ENCODE data around the gene S100A7A.
"Not testable (repeated sequence)": the region's sequence is repeated elsewhere in the genome, so short reads cannot be mapped to it uniquely, and the experiment has no call there.

The S100A7A gene

DNA sequence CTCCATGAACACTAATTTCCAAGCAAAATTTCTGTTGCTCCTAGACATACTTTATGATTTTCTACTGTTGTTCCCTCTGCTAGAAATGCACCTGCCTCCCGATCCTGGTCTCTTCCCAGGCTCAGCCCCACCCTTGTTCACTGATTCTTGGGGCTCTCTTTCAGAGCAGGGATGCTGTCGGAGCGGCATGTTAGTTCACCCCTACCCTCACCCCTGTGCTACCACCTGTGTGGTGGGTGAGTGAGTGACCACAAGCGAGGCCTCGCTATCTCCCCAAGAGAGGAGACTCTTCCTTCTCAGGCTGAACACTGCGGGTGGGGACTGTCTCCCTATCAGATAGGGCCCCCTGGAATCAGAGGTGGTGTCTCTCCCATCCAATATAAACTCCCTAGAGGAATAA, 20.5 kb upstream of the S100A7A start:
- DNase-seq: no peak

DNA sequence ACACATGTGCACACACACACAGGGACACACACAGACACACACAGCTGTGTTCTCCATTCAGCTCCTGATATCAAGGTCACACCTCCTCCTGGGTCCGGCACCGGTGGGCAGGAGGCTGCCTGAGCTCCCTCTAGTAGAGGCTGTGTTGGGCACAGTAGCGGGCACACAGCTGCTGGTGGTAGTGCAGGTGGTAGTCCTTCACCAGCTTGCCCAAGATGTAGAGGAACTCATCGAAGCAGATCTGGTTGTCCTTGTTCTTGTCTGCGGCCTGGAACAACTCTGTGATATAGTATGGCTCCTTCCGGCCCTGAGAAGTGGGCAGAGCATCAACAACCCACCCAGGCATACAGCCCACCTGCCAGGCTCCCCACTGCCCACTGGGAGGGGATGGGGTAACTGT, 19.9 kb upstream of the S100A7A start:
- DNase-seq: no peak

DNA sequence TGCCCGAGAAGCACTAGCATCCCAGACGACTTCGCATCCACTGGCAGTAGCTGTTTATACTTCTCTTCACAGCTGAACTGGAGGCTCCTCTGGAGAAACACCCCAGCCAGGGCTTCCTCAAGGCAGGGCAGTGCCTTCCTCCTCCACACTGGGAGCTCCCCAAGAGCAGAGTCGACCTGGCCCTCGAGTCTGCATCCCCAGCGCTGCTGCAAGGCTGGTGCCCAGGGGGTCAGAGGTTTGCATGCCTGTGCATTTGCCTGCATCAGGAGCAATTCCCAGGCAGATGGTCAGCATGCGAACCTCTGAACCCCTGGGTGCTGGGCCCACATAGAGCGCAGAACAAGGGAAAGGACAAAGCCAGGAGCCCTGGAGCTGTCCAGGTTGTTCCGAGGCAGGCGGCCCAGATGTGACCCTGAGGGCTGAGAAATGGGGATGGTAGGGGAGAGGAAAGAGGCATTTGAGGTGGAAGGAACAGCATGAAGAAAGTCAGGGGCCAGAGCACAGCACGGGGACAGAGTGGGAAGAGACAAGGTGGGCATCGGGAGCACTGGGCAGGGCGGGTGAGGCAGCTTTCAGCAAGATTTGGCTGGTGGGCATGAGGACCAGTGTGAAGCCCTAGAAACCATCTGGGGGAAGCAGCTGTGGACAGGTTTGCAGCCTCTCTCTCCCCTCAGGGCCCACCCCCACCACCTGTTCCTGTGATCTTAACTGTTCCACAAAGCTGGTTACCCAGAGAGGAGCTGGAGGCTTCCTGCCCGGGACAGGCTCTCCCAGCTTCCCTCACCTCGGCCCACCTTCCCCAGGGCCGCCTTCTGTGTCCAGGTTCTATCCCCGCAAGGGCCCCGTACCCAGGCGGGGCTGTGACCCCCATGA, 19.0 kb upstream of the S100A7A start:
- DNase-seq: no peak

DNA sequence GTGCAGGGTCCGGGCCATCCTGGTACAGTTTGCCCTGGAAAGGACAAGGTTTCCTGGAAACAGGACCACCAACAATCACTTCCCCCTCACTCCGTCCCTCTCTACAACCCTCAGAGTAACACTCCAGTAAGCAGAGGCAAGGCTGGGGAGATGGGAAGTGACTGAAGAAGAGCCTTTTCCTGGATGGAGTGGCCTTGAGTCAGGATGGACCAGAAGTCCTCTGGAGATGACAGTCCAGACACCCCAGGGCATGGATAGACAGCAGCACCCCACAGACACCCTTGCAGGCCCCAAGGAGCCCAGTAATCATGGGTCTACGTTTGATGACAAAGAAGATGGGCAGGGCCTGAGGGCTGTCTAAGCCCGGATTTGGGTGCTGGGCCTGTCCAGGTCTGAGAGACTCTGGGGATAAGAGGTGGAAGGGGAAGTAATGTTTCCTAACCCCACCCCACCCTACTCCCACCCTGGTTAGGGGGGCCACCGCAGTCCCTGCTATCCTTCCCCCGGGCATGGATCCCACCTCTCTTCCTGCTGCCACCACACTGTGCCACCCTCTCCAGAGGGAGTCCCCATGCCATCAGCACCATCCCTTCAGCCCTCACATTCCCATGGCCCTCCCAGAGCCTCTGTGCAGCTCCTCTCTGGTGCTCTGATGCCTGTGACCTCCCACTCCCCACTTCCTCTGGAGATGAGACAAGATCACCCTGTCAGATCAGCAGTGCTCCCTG, 18.2 kb upstream of the S100A7A start:
- DNase-seq: no peak

DNA sequence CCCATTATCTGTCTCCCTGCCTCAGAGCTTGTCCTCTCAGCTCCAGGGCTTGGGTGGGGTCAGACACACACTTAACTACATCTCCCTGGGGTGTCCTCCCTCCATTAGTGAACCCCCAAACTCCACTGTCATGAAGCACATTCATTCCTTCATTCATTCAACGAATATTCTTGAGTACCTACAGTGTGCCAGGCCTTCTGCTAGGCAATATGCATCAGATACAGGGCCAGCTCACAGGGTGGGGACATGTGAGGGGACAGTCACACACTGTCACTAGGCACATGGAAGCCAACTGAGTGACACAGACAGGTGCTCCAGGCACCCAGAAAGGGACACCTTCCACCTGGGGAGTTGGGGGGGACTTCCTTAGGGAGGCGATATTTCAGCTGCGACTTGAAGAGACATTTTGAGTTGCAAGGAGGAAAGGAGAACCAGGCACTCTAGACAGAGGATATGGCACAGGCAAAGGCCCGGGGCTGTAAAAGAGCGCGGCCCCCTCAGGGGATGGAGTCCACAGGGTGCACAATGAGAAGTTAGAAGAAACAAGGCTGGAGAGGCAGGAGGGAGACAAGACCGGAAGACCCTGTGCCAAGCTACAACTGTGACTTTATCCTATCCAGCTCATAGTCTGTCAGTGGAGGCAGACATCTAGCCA, 16.8 kb upstream of the S100A7A start:
- no peak for DNase-seq

DNA sequence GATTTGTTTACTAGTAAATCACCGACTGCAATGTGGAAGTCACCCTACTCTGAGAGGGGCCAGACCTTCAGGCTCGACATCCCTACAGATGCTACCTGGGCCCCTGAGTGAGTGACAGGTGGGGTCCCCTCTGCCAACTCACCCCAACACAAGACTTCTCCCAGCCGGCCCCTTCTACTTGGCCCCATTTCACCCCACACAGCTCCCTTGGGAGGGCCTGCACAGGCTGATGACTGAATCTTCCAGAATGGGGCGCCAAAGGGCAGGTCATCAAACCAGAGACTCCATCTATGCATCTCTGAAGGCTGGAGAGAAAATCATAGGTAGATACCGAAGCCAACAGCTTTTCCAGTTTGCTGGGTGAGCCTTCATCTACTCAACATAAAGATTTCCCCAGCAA, 16.1 kb upstream of the S100A7A start:
- DNase-seq: no peak

DNA sequence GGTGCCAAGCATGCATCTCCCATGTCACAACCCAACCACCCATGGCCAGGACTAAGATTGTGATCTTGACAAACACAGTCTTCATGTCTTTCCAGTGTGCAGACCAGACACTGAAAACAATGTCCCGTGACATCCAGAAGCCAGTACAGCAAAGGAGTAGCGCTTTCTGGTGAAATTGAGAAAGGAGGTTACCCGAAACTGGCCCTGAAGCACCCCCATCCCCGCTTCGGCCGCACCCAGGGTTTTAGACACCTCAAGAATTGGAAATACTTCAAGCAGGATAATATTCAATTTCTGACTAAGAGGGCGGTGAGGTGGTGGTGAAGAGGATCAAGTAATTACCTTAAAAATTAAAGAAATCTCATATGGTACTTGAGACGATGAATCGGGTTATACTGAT, 14.9 kb upstream of the S100A7A start:
- no peak for DNase-seq

DNA sequence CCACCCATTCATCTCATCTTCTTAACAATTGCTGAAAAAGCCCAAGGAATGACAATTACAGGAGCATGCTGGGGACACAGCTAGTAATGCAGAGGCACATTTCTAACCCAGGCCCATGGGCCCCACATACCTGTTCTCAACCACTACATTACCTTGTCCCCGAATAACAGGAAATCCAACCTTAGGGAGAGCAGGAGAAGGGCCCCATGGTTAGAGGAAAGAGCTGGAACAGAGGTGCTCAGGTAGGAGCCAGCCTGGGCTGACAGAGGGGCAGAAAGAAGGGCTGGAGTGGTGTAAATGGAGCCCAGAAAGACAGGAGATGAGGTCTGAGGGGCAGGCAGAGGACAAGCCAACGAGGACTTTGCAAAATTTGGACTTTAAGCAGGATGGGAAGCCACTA, 14.1 kb upstream of the S100A7A start:
- no peak for DNase-seq

DNA sequence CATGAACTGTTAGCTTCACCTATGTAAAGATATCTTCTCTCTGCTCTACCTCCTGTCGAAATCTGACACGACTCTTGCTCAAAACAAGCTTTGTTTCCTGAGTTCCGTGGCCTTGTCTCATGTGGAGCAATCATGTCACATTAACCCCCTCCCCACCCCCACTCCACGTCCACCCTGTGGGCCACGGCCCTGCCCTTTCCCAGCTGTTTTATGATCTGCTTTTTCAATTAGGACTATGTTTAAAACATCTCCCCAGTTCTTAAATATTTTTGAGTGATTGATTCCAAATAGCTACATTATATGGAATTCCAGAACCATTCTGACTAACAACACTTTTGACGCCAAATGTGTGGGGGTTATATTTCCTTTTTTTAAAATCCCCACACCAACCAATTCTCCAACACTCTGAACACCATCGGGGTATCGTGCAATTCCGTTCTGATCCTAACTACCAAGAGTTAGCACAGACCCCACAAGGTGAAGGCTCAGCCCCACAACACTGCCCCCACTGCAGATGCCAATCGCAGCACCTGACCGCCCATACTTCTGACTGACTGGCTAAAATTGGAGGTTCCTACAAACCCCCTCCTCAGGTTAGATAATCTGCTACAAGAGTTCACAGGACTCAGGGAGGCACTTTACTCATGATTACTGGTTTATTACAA, 12.8 kb upstream of the S100A7A start:
- no peak for DNase-seq

DNA sequence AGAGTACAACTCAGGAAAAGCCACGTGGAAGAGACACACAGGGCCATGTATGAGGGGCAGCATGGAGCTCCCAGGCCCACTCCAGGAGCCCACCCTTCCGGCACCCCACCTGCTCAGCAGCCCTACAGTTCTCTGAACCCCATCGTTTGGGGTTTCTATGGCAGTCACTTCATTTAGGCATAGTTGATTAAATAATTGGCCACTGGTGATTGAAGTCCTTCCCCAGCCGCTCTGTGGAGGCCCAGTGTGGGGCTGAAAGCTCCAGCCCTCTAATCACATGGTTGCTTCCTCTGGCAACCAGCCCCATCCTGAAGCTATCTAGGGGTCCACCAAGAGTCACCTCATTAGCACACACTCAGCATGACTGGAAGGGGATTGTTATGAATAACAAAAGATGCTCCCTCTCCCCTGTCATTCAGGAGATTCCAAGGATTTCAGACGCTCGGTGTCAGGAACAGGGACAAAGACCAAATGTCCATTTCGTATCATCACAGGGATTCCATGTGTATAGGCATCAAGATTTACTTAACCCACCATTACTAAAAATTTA, 12.2 kb upstream of the S100A7A start:
- no peak for DNase-seq

DNA sequence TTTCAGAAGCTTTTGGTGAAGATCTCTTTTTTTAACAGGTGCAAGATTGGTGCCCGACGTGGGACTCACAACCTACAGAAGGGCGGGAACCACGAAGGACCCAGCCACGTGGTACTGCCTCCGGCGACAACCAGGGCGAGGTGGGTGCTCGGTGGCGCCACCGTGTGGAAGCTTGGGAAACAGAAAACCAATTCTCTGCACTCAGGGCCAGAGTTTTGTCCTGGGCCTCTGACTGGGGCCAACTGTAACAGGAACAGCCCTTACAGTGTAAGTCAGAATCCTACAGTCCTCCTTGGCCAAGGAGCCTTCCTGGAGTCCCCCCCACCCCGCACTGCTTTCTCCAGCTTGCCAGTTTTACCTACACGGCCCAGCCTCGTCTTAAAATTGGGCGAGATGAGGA, 11.6 kb upstream of the S100A7A start:
- DNase-seq: no peak

DNA sequence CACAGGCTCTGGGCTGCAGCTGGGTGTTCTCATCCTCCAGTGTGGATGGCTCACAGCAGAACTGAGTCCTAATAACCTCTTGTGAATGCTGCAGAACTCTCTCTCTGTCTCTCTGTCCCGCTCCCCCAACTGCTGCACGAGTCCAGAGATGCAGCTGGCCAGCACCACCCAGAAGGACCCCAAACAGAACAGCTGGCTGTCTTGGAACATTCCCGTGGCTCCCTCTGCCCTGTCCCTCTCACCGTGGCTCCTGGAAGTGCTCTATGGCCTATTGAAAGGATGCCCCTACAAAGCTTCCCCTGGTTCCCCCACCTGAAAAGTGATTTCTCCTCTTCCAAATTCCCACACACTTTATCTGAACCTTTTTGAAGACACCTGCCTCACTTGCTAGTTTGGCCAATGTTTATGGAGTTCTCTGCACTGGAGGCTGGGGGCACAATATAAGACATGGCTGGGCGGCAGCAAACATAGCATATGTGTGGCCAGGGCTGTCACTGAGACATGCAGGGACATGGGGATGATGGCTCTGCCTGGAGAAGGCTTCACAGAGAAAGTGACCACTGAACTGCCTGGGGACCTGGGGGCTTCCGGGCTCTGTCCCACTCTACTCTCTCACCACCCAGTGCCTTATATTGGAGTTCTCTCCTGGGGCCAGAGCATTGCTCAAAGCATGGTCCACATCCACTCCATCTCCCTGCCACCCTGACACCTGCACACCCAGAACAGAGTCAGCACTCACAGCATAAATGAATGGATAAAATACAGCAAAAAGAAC, 10.3 kb upstream of the S100A7A start:
- not testable (repeated sequence) for DNase-seq

DNA sequence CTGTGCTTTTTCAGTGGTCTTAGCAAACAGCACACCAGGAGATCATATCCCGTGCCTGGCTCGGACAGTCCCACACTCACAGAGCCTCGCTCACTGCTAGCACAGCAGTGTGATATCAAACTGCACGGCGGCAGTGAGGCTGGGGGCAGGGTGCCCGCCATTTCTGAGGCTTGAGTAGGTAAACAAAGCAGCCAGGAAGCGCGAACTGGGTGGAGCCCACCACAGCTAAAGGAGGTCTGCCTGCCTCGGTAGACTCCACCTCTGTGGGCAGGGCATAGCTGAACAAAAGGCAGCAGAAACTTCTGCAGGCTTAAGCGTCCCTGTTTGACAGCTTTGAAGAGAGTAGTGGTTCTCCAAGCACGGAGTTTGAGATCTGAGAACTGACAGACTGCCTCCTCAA, 9.0 kb upstream of the S100A7A start:
- not testable (repeated sequence) for DNase-seq

DNA sequence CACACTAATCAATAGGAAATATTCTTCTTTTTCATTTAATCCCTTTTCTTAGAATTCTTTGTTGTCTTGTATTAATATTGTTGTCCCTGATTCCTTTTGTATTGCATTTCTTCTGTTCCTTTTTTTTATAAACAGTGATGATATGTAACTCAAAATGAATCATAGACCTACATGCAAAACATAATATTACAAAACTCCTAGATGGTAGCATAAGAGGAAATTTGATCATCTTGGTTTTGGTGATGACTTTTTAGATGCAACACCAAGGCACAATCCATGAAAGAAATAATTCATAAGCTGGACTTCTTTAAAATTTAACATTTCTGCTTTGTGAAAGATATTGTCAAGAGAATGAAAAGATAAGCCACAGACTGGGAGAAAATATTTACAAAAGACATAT, 2.4 kb upstream of the S100A7A start:
- DNase-seq: not testable (repeated sequence)

DNA sequence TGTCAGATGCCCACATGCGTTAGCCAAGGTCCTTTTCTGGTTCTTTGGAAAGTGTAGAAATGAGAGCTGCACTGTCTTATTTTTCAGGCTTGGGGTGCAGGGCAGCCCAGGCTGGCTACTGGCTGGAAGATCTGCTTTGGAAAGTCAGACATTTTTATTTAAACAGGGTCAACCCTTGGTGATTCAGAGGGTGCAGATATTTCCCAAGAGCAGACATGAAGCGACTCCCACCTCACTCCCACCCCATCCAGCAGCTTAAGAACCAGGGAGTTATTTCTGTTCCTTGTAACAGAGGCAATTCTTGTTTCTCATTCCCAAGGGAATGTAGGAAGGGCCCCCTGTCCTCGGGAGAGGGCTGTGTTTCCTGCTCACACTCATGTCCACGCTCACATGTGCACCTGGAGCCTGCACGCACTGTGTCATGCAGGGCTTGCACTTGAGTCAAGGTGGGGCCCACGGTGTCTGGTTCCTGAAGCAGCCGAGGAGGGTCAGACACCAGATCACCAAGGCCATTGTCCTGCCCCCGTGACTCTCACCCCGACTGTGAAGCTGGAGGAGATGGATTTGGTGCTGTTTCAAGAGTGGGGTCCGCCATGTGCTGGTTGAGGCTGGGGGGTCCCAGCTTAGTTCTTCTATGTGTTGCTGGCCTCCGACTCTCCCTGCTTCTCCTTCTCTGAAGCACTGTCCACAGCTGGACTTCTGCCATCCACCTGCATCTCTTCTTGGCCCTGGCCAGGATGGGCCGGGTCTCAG, 992 bp downstream of the S100A7A start:
- no peak for DNase-seq

DNA sequence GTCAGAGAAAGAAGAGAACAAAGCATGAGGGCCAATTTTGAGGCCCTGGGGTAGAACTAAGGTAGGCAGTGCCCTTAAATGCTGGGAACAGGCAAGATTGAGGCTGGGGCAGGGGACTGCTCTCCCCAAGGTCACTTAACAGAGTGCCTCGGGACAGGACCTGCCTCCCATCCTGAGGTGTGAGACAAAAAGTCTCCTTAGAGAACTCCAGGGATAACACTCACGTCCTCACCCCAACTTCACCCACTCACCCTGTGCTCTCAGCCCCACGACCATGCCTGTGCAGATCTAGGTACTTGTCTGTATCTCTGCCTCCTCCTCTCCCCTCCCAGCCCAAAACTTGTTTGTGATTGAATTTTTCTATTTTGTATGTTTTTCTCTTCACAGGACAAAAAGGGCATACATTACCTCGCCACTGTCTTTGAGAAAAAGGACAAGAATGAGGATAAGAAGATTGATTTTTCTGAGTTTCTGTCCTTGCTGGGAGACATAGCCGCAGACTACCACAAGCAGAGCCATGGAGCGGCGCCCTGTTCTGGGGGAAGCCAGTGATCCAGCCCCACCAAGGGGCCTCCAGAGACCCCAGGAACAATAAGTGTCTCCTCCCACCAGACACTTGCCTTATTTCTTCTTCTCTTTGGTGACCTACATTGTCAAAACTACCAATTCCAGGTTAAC, 2.6 kb downstream of the S100A7A start:
- not testable (repeated sequence) for DNase-seq

DNA sequence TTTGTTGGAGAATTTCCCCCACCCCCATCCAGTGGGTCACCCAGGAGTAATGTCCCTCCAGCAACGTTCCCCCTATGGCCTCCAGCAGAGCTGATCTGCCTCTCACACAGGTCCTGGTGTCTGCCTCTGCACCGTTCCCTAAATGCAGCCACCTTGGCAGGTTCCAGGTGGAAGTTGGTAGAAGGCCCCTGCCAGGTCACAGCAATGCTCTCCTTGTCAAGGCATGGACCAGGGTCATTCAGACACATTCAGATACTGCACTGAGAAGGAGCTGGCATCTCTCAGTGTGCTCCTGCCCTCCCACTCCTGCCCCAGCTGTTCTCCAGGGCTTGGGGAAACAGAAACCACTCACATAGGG, 3.1 kb downstream of the S100A7A start:
- DNase-seq: not testable (repeated sequence)

DNA sequence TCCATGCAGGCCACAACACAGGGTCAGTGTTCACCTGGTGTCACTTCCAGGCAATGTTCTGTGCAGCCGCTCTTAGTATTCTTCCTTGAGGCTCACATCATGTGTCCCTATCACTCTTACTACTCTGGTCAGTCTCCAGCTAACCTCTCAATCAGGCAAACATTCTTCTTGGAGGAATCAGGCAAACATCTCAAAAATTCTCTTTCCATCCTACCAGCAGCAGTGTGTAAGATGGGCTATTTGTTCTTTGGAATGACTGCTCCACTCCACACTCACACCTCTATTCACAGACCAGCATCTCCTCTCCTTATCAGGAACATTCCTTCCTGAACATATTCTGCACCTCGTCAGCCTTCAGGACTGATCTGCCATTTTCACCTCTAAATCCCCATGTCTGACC, 4.0 kb downstream of the S100A7A start:
- no peak for DNase-seq

DNA sequence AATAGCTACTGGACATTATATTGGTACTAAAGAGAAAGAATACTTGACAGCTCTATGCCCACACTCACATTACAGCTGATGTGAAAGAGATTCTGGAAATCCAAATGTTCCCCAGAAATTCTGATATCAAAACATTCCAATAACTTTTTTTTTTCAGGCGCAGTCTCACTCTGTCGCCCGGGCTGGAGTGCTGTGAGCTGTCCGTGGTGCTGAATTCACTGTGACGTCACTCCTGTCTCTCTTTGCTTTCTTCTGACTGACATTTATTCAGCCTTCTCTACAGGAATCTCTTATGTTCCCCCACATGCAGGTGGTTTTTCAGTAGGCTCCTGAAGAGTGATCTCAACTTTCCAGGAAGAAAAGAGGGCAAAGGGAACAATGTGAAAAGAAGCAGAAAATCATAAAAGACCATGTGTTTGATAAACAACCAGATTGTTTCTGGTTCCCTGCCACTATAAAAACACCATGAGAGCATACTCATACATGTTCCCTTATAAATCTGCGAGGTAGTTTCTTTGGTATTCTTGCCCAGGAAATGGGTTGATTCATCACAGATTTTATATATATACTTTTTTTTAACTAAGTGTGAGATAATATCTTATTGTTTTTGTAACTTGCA, 6.2 kb downstream of the S100A7A start:
- DNase-seq: no peak

DNA sequence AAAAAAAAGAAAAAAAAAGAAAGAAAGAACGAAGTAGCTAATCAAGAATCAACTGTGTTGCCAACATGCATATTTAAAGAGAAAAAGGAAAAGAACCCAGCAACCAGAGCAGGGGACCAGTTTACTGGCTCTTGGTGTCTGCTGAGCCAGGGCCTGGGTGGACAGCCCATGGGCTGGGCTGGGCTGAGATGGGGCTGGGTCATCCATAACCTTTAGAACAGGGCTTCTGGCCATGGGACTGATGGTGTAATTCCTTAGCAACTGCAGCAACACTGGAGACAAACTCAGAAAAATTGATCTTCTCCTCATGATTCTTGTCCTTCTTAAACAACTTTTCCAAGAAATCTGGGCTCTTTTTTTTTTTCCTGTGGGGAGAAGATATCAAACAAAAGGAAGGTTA, 10.5 kb downstream of the S100A7A start:
- no peak for DNase-seq

Measured in NCI-H187 treated with DMSO at 0.1 percent for 48 hours (cell line).